Measurements from ENCODE around the gene PBX2.

GRCh38 chr6:32177788-32178546 is 12.0 kb downstream of the PBX2 start, which contains the start of gene RNF5:
- TF ChIP-seq, protein P1, sequence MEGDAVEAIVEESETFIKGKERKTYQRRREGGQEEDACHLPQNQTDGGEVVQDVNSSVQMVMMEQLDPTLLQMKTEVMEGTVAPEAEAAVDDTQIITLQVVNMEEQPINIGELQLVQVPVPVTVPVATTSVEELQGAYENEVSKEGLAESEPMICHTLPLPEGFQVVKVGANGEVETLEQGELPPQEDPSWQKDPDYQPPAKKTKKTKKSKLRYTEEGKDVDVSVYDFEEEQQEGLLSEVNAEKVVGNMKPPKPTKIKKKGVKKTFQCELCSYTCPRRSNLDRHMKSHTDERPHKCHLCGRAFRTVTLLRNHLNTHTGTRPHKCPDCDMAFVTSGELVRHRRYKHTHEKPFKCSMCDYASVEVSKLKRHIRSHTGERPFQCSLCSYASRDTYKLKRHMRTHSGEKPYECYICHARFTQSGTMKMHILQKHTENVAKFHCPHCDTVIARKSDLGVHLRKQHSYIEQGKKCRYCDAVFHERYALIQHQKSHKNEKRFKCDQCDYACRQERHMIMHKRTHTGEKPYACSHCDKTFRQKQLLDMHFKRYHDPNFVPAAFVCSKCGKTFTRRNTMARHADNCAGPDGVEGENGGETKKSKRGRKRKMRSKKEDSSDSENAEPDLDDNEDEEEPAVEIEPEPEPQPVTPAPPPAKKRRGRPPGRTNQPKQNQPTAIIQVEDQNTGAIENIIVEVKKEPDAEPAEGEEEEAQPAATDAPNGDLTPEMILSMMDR (IDR thresholded peaks at IDR 0.05): no peak
- TF ChIP-seq POLR2A (IDR thresholded peaks at IDR 0.05): no peak
- TF ChIP-seq POLR2AphosphoS5 (IDR thresholded peaks at IDR 0.05): peak; percentile 73
- no peak for TF ChIP-seq EP300 (IDR thresholded peaks at IDR 0.05)
